Urothelium cell line (cell line): ENCODE data around the gene MYOC.
A peak's percentile ranks its signal among the peaks of the same experiment; 100 is the strongest.
"Not testable (repeated sequence)": the region's sequence is repeated elsewhere in the genome, so short reads cannot be mapped to it uniquely, and the experiment has no call there.

ENCODE experiments used
- DNase-seq: peaks from one replicate; pipeline ENCODE4 v3.0.0; 2011; ENCODE audit warnings: low spot score, mixed read lengths
- FAIRE-seq: peaks from 2 replicates; lab custom pipeline; 2011; peaks lifted over from hg19 to GRCh38; lab: Jason Lieb, UNC

Gene MYOC

DNA sequence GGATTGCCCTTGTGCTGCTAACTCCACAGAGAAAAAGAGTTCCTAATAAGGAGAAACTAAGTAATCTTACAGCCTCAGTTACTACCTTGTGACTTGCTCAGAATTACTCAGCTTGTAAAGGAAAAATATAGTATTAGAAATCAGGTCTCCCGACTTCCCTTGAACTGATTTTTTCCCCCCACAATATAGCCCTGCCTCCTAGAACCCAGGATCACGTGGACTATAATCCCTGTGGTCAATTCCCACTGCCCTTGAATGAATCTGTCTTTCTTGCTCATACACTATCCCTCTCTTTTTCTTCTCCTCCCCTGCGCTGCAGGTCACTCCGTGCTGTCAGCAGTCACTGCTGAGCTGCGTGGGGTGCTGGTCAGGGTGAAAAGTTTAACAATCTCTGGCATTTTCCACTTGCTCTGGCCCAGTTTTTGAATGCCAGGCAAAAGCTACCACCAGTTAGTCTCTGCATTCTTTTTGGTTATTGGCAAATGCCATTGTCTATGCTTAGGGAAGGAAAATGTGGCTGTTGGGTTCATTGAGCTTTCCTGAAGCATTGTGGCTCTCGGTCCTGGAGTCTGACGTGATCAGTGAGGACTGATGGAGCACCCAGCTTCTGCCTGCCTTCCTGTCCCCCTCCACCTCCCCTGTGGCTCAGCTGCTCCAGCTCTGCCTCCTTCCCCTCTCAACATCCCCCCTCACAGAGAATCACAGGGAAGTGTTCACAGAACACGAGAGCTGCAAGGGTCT lies 1.9 kb upstream of the MYOC start:
- FAIRE-seq, result peak; percentile 52
- DNase-seq, result no peak

GRCh38 chr1:171653796-171654195 lies 1.3 kb upstream of the MYOC start:
- DNase-seq (no peak), FAIRE-seq (no peak)

- no peak for FAIRE-seq
These were observed 6.3 kb downstream of the MYOC start for GRCh38 chr1:171646249-171646560.

GRCh38 chr1:171645553-171646248 lies 6.8 kb downstream of the MYOC start:
- FAIRE-seq (no peak), DNase-seq (no peak)

More at GRCh38 chr1:171646249-171646560, 6.3 kb downstream of the MYOC start:
- DNase-seq, result no peak

GRCh38 chr1:171644805-171645483 lies 7.5 kb downstream of the MYOC start:
- FAIRE-seq, result no peak
- peak; percentile 68 for DNase-seq

- DNase-seq (no peak), FAIRE-seq (no peak)
These were observed 9.3 kb downstream of the MYOC start for GRCh38 chr1:171643156-171643555.

- DNase-seq, result no peak
- FAIRE-seq, result no peak
These were observed 10.3 kb downstream of the MYOC start for GRCh38 chr1:171642197-171642596.

- FAIRE-seq (no peak), DNase-seq (no peak)
These were observed 11.2 kb downstream of the MYOC start for GRCh38 chr1:171641076-171641864.

DNA sequence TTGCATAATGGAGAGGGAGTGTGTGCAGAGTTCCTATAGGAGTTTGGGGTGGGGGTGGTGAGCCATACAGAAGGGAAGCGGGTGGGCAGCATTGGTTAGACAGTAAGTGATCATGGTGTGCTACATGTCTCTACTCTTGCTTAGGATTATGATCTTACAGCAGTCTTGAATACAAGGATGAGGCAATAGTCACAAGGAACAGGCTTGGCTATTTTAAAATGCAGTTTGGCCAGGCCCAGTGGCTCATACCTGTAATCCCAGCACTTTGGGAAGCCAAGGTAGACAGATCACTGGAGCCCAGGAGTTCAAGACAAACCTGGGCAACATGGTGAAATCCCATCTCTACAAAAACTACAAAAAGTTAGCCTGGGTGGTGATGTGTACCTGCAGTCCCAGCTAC lies 12.3 kb downstream of the MYOC start:
- FAIRE-seq, result no peak

GRCh38 chr1:171637928-171638576 lies 14.4 kb downstream of the MYOC start:
- DNase-seq, result no peak
- FAIRE-seq, result no peak

More for the DNA sequence above, 12.3 kb downstream of the MYOC start:
- no peak for DNase-seq

- no peak for DNase-seq
- FAIRE-seq, result no peak
These were observed 16.3 kb downstream of the MYOC start for GRCh38 chr1:171636141-171636540.

DNA sequence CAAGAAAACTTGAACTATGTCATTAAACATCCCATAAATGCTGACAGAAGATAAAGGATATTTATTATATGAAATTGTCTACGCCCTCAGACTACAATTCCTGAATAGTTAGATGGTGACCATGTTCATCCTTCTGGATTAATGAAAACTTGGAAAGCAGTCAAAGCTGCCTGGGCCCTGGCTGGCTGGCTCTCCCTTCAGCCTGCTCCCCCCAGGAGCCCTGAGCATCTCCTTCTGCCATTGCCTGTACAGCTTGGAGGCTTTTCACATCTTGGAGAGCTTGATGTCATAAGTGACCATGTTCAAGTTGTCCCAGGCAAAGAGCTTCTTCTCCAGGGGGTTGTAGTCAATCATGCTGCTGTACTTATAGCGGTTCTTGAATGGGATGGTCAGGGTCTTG lies 16.8 kb downstream of the MYOC start:
- no peak for FAIRE-seq
- DNase-seq, result no peak

- no peak for DNase-seq
- no peak for FAIRE-seq
These were observed 24.3 kb downstream of the MYOC start for GRCh38 chr1:171628225-171628624.

DNA sequence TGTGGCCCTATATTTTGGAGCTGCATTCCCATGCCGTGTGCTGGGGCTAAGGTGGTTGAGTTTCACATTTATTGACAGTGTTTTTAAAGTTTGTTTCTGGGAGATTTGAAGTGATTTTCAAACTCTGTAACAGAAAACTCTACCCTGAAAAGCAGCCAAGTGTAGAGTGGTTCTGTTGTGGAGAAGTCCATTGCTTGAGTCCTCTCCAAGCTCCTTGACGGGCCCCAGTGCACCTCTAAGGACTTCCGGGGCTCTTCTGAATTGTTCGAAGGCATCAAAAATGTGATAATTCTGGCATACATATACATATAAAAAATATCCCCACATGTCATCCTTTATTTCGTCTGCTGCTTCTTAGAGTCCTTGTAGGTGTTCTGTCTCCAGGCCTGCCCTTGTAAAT lies 25.5 kb downstream of the MYOC start:
- FAIRE-seq (no peak), DNase-seq (no peak)

DNA sequence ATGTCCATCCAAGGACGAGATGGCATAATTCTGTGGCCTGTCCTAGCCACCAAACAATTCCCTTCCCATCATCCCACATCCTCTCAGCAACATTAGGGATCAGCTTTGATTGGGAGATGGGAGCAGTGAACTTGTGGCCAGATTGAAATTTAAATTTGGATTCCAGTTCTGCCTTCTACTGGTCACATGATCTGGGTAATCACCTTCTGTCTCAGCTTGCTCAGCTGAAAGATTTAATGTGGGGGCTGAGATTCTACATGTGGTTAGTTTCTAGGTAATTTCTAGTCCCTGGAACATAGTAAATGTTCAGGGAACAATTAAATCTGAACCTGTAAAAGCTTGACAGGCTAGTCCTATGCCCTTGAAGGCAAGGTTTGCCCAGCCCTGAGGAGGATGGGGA lies 27.3 kb downstream of the MYOC start:
- no peak for DNase-seq

GRCh38 chr1:171623651-171624331 lies 28.7 kb downstream of the MYOC start:
- DNase-seq, result no peak
- no peak for FAIRE-seq

More for the DNA sequence above, 27.3 kb downstream of the MYOC start:
- FAIRE-seq, result no peak

DNA sequence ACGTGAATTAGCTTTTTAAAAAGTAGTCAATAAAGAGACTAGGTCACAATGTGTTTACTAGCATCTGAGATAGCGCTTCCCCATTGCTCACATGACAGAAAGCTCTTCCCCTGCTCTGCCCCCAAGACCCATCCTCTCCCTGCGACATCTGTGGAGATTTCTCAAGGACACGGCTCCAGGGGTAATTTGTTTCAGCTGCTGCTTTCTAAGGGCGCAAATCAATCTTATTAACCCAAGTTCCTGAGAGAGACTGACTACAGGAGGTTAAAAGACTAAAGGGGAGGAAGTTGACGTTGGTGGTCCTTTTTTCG lies 30.4 kb downstream of the MYOC start, which contains the start of gene MYOCOS:
MYOCOS (plus strand) TSS at position 92 of the 311 bp plus-strand sequence. CDS start 1,641 bp downstream, outside the sequence.
- FAIRE-seq (no peak), DNase-seq (no peak)

DNA sequence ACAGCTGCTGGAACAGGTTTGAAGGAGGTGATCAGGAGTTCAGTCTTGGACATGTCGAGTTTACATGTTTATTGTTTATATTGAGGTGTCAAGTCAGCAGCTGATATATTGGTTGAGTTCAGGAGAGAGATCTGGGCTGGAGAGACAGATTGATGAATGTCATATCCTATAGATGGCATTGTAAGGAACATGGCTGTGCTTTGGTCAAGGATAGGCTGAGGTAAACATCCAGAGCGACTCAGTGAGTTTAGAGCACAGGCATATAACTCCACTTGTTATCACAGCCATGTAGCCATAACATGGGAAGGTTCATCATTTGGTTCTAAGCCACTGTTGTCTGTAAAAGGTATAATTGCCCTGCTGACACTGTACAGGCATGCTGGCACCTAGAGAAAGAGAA lies 35.9 kb downstream of the MYOC start:
- FAIRE-seq, result no peak
- DNase-seq, result no peak

DNA sequence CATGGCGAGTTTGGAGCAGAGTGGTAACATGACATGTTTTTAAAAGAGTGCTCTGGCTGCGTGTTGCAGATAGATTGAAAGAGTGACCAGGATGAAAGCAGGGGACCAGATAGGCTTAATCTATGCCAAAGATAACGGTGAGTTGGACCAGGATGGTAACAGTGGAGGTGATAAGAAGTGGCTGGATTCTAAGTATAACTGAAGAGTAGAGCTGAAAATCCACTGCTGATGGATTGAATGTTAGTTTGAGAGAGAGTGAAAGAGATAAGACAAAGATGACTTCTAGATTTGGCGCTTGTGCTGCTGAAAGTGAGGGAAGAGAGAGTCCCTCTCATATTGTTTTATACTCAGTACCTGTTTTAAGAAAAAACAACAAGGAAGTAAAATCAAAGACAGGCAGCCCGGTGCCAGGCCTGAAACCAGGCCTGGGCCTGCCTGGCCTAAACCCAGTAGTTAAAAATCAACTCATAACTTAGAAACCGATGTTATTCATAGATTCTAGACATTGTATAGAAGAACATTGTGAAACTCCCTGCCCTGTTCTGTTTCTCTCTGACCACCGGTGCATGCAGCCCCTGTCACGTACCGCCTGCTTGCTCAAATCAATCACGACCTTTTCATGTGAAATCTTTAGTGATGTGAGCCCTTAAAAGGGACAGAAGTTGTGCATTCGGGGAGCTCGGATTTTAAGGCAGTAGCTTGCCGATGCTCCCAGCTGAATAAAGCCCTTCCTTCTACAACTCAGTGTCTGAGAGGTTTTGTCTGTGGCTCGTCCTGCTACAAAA lies 37.2 kb downstream of the MYOC start:
- FAIRE-seq, DNase-seq: not testable (repeated sequence)
